GM21526 (cell line): ENCODE data around the gene PIK3R3.

Source experiments
- ATAC-seq: cut with Tn5 transposase; IDR thresholded peaks from one replicate; pipeline ENCODE4 v1.9.1; 2021; ENCODE audit warnings: moderate library complexity; ENCODE audit not compliant: unreplicated experiment, low FRiP score

Gene PIK3R3

GRCh38 chr1:46034601-46035516 is 97.6 kb downstream of the PIK3R3 start:
- ATAC-seq, result no peak

- ATAC-seq, result no peak
Measured at GRCh38 chr1:46030876-46031660, 101.4 kb downstream of the PIK3R3 start.

GRCh38 chr1:46030074-46030870 is 102.2 kb downstream of the PIK3R3 start:
- no peak for ATAC-seq

- no peak for ATAC-seq
Measured at GRCh38 chr1:46027788-46028573, 104.4 kb downstream of the PIK3R3 start.

- ATAC-seq, result no peak
Measured at GRCh38 chr1:46026531-46026930, 105.9 kb downstream of the PIK3R3 start.

GRCh38 chr1:46021046-46021996 is 111.1 kb downstream of the PIK3R3 start:
- ATAC-seq, result no peak

- ATAC-seq, result no peak
Measured at GRCh38 chr1:46020010-46020409, 112.4 kb downstream of the PIK3R3 start.

- ATAC-seq, result no peak
Measured at GRCh38 chr1:46019348-46019747, 113.1 kb downstream of the PIK3R3 start.

GRCh38 chr1:46017876-46018503 is 114.4 kb downstream of the PIK3R3 start:
- no peak for ATAC-seq

- ATAC-seq, result no peak
Measured at GRCh38 chr1:46013581-46013980, 118.8 kb downstream of the PIK3R3 start.

- ATAC-seq, result no peak
Measured at GRCh38 chr1:46012236-46012635, 120.2 kb downstream of the PIK3R3 start.

- ATAC-seq, result no peak
Measured at GRCh38 chr1:46011121-46011695, 121.2 kb downstream of the PIK3R3 start.

- no peak for ATAC-seq
Measured at GRCh38 chr1:46010611-46011010, 121.8 kb downstream of the PIK3R3 start.

- ATAC-seq, result no peak
Measured at GRCh38 chr1:46008585-46008984, 123.8 kb downstream of the PIK3R3 start.

- ATAC-seq, result no peak
Measured at GRCh38 chr1:46005594-46005993, 126.8 kb downstream of the PIK3R3 start.

GRCh38 chr1:46004492-46004891 is 127.9 kb downstream of the PIK3R3 start:
- ATAC-seq, result no peak

GRCh38 chr1:46003315-46003714 is 129.1 kb downstream of the PIK3R3 start:
- no peak for ATAC-seq

- ATAC-seq, result no peak
Measured at GRCh38 chr1:46002551-46003150, 129.8 kb downstream of the PIK3R3 start.
